HG02798 (cell line): ENCODE data around the gene APBA2.

ENCODE experiments used
- ATAC-seq: cut with Tn5 transposase; IDR thresholded peaks from one replicate; pipeline ENCODE4 v1.9.1; 2021; ENCODE audit warnings: mild to moderate bottlenecking; ENCODE audit not compliant: unreplicated experiment, poor library complexity

The APBA2 gene

GRCh38 chr15:28913171-28913765 is 27.5 kb downstream of the APBA2 start:
- ATAC-seq: no peak

DNA sequence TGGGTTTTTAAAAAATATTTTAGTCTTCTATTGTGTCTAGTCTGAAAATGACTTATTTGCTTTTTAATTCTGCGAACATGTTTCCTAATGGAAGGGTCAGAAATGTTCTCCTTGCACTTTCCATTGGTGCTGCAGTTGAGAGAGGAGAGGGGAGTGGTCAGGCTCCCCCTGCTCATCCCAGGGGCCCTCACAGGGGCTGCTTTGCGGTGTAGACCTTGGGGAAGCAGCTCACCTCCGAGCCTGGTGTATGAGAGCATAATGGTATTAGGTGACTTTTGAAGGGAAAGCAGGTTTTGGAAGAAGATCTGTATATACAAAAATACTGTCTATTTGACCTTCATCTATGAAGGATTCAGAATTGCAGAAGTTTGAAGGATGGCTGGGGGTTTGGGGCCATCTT is 28.3 kb downstream of the APBA2 start:
- ATAC-seq: no peak

GRCh38 chr15:28914483-28915023 is 28.8 kb downstream of the APBA2 start:
- ATAC-seq: no peak

- no peak for ATAC-seq
These were observed 29.5 kb downstream of the APBA2 start for GRCh38 chr15:28915041-28915810.

- ATAC-seq: no peak
These were observed 30.2 kb downstream of the APBA2 start for GRCh38 chr15:28915935-28916334.

DNA sequence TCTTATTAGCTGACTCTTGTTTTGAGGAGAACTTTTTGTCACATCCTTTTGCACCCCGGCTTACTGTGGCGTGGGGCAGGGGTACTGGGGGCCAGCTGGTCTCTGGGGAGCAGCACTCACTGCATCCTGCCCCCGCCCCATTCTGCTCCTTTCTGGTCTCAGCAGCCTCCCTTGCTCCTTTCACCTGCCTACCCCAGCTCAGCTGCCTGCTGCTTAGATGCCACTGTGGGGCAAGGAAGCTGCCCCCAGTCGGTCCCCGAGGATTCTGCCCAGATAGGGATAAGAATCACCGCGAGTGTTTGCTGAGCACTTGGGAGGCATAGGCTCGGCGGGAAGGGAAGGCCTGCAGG is 32.0 kb downstream of the APBA2 start:
- no peak for ATAC-seq

DNA sequence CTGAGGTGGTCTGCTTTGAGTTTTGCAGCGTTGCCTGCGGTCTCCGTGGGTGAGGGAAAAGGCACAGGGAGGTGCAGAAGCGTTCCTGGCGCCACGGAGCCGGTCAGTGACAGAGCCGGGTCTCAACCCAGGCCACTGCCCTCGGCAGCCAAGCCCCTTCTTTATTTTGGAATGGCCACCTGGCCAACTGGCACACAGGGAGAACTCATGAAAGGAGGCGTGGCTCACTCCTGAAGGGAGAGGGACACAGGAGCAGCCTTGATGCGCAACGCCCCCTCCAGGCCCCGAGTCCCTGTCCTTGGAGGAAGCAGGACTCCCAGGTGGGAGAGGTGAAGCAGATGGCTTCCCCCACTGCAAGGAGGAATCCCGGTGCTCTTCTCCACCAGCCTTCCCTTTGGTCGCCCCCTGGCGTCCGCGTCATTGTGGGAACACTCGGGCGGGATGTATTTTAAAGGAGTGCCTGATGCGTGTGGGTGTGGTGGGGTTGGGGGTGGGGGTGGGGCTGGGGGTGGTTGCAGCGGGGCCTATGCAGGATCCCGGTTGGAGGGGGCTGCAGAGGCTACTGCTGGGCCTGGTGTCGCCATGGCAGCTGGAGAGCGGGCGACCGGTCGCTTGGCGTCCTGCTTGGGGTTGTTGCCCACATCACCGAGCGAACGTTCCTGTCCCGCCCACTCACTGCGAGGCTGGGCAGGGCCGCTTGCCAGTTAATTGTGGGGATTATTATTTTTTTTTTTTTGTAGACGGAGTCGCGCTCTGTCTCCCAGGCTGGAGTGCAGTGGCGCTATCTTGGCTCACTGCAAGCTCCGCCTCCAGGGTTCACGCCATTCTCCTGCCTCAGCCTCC is 32.6 kb downstream of the APBA2 start:
- ATAC-seq: no peak

DNA sequence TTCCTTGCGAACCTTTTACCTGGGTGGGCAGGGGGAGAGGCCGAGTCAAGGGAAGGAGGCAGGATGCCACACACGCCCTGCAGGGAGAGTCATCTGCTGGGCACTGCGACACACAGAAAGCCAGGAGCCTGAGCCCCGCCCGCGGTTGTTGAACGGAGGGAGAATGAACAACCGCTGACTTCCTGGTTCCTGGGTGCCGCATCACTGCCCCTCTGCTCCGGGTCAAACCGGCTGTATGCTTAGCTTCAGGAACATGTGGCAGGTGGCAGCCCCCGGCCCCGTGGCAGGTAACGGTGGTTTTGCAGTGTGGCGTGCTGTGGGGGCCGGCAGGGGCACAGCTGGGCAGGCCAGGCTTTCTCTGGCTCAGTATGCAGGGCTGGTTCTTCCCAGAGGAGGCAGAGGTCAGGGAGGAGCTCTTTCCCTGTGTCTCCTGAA is 33.4 kb downstream of the APBA2 start:
- ATAC-seq: no peak

DNA sequence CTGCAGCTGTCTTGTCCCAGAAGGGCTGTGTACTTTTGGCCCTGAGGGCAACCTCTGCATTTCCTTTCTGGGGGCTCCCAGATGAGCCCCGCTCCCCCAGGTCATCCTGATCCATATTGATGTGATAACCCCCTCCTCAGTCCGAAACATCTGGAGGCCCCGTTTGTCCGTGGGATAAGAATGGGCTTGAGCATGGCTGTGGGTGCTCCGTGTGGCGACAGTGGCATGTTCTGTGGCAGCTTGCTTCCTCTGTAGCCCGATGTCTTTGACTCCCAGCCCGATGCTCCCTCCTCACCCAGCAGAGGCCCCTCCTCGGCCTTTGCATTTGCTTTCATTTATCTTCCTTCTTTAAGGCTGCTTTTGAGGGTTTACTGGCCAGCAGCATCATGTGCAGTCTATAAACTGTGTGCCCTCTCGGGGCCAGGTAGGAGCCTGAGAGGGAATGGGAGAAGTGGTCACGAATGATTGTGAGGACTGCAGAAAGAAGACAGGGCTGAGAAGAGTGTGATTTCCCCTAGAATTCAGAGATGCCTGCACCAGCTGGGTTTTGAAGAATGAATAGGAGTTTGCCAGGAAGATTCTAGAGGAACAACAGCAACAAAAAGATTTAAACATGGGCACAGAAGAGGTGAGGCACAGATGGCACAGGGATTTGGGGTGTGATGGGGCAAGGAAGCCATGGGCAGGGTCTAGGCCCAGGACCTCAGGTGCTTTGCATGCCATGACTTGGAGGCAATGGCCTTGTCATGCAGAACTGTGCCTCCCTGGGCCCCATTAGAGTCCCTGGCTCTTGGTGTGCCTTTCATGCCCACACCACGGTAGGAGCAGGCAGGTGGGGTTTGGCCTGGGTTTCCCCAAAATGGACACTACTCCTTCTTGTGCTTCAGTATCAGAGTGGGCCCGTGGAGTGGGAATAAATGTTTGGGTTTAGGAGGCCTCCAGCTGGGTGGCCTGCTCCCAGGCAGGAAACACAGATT is 34.2 kb downstream of the APBA2 start:
- ATAC-seq: no peak

DNA sequence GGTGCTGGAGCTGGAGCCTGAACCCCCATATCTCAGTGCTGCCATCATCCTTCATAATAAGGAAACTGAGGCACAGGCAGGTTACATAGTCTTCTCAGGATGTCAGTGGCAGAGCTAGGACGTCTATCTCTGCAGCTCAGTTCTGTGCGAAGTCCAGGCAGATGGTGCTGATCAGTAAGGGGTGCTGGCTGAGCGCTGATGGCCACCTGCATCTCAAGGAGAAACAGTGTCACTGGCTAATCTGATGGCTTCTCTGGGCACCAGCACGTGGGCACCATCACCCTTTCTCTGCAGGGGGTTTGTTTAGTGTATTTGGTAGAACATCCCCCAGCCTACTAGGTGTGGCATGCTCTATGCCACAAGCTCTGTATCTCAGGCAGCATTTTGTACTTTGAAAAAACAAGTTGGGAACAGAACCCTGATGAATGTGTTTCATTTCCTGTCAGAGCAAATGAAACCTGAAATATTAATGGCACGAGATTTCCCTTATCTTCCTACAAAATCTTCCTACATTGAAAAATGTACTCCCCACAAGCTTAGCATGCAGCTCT is 35.1 kb downstream of the APBA2 start:
- no peak for ATAC-seq

GRCh38 chr15:28921336-28921735 is 35.6 kb downstream of the APBA2 start:
- no peak for ATAC-seq

GRCh38 chr15:28921919-28922706 is 36.3 kb downstream of the APBA2 start:
- ATAC-seq: no peak

DNA sequence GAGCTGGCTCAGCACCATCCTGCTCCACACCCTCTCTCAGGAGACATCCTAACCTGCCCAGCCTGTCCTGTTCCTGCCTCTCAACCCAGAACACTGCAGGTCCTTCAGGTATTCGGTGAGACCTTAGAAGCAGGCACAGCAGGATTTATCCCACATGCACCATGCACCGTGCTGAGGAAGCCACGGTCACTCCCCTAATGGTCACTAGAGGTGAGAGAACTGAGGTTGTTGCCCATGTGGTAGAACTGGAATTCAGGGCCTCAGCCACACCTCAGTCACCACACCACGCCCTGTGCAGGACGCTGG is 36.9 kb downstream of the APBA2 start:
- ATAC-seq: no peak

DNA sequence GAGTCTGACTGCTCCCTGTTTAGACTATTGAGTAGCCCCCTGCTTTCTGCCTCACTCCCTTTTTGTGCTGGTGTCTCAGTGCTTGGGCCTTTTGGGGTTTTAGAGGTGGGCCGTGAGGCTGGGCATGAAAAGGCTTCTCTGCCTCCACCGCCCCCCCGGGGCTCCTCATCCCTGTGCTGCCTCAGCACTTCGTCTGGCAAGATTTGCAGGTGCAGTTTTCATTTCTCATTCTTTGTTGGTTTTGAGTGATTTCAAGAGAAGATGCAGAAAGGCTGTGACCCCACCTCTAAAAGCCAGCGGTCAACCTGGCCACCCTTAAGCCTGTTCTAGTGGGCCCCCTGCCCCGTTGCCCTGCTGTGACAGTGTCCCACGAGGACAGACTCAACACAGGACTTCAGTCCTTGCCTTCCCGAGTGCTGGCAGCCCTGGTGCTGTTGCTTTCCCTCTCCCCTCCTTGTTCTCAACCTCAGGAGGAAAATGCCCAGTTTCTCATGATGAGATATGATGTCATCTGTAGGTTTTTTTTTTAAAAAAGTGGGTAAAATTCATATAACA is 38.0 kb downstream of the APBA2 start:
- ATAC-seq: no peak

DNA sequence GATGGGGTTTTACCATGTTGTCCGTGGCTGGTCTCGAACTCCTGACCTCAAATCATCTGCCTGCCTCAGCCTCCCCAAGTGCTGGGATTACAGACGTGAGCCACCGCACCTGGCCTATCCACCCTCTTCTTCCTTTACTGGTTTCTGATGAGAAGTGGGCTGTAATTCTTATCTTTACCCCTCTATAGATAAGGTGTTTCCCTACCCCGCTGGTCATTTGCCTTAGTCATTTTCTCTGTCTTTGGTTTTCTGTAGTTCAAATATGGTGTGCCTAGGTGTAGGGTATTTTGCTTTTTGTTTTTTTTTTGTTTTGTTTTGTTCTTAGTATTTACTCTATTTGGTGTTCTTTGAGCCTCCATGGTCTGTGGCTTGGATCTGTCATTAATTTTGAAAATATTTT is 41.3 kb downstream of the APBA2 start:
- no peak for ATAC-seq

GRCh38 chr15:28929200-28929599 is 43.4 kb downstream of the APBA2 start:
- ATAC-seq: no peak

GRCh38 chr15:28930011-28930410 is 44.2 kb downstream of the APBA2 start:
- ATAC-seq: no peak

GRCh38 chr15:28930476-28931291 is 44.9 kb downstream of the APBA2 start:
- no peak for ATAC-seq
